ENCODE results near the gene CCNY.

DNA sequence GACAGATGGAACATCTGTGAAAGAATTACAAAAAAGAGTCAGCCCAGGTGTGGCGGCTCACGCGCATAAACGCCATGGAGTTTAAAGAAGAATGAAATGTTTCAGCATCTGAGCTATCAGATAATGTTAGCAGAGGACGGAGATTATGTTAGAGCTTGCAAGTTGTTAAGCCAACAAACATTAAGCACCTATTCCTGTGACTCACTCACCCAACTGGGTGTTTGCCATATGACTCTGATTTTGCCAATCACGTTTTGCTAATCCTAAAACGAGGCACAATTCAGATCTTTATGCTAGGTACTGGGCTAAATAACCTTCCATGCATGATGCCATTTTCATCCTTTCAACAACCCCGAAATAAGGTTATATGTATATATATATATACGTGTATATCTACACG is 29.0 kb upstream of the CCNY start:
- TF ChIP-seq CHD2 (IDR thresholded peaks at IDR 0.05; ENCODE audit: low read length, partially characterized antibody), result no peak
- TF ChIP-seq, protein P1, sequence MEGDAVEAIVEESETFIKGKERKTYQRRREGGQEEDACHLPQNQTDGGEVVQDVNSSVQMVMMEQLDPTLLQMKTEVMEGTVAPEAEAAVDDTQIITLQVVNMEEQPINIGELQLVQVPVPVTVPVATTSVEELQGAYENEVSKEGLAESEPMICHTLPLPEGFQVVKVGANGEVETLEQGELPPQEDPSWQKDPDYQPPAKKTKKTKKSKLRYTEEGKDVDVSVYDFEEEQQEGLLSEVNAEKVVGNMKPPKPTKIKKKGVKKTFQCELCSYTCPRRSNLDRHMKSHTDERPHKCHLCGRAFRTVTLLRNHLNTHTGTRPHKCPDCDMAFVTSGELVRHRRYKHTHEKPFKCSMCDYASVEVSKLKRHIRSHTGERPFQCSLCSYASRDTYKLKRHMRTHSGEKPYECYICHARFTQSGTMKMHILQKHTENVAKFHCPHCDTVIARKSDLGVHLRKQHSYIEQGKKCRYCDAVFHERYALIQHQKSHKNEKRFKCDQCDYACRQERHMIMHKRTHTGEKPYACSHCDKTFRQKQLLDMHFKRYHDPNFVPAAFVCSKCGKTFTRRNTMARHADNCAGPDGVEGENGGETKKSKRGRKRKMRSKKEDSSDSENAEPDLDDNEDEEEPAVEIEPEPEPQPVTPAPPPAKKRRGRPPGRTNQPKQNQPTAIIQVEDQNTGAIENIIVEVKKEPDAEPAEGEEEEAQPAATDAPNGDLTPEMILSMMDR (IDR thresholded peaks at IDR 0.05), result no peak
- no peak for TF ChIP-seq ZFP36 (IDR thresholded peaks at IDR 0.05; ENCODE audit: borderline replicate concordance, partially characterized antibody)
- TF ChIP-seq, protein P2, sequence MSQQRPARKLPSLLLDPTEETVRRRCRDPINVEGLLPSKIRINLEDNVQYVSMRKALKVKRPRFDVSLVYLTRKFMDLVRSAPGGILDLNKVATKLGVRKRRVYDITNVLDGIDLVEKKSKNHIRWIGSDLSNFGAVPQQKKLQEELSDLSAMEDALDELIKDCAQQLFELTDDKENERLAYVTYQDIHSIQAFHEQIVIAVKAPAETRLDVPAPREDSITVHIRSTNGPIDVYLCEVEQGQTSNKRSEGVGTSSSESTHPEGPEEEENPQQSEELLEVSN (IDR thresholded peaks at IDR 0.05; ENCODE audit: borderline replicate concordance, low read depth), result no peak
- no peak for TF ChIP-seq POLR2A (IDR thresholded peaks at IDR 0.05; ENCODE audit: low read length)
- TF ChIP-seq NFE2L2 (conservative IDR thresholded peaks at IDR 0.05; ENCODE audit: low read length), result no peak
- TF ChIP-seq HEYL (CRISPR knock-in tag; IDR thresholded peaks at IDR 0.05), result no peak
- TF ChIP-seq EP300 (IDR thresholded peaks at IDR 0.05), result no peak
- TF ChIP-seq, protein P3, sequence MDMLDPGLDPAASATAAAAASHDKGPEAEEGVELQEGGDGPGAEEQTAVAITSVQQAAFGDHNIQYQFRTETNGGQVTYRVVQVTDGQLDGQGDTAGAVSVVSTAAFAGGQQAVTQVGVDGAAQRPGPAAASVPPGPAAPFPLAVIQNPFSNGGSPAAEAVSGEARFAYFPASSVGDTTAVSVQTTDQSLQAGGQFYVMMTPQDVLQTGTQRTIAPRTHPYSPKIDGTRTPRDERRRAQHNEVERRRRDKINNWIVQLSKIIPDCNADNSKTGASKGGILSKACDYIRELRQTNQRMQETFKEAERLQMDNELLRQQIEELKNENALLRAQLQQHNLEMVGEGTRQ (IDR thresholded peaks at IDR 0.05), result no peak
- TF ChIP-seq RCOR1 (IDR thresholded peaks at IDR 0.05; ENCODE audit: low read depth, low read length), result no peak
- TF ChIP-seq EHMT2 (IDR thresholded peaks at IDR 0.05; ENCODE audit: low read depth), result no peak
- TF ChIP-seq, protein P4, sequence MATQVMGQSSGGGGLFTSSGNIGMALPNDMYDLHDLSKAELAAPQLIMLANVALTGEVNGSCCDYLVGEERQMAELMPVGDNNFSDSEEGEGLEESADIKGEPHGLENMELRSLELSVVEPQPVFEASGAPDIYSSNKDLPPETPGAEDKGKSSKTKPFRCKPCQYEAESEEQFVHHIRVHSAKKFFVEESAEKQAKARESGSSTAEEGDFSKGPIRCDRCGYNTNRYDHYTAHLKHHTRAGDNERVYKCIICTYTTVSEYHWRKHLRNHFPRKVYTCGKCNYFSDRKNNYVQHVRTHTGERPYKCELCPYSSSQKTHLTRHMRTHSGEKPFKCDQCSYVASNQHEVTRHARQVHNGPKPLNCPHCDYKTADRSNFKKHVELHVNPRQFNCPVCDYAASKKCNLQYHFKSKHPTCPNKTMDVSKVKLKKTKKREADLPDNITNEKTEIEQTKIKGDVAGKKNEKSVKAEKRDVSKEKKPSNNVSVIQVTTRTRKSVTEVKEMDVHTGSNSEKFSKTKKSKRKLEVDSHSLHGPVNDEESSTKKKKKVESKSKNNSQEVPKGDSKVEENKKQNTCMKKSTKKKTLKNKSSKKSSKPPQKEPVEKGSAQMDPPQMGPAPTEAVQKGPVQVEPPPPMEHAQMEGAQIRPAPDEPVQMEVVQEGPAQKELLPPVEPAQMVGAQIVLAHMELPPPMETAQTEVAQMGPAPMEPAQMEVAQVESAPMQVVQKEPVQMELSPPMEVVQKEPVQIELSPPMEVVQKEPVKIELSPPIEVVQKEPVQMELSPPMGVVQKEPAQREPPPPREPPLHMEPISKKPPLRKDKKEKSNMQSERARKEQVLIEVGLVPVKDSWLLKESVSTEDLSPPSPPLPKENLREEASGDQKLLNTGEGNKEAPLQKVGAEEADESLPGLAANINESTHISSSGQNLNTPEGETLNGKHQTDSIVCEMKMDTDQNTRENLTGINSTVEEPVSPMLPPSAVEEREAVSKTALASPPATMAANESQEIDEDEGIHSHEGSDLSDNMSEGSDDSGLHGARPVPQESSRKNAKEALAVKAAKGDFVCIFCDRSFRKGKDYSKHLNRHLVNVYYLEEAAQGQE (IDR thresholded peaks at IDR 0.05), result no peak
